Activated CD4-positive, CD25-positive, alpha-beta regulatory T cell (primary cell): Measurements from ENCODE around the gene MYLK.

Source experiments
- DNase-seq, 4 experiments: peaks; one replicate each; lab custom pipeline; 2025; lab: John Stamatoyannopoulos, UW

MYLK gene

DNA sequence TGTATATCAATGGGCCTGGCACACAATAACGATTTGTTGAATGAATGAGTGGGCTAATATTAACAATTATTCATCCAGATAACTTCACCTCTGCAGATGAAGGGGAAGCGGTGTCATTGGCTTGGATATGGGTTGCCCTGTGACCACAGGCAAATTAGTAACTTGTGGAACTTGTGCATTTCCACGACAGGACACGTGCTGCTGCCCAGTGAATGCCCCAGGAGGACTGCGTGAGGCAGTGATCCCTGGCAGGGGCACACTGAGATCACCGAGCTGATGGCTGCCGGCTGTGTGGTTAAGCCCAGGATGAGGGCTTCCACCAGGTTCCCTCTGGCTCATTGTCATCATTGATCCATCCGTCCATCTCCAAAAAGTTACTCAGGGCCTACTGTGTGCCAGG lies 215.2 kb downstream of the MYLK start:
- DNase-seq: no peak

GRCh38 chr3:123667784-123668183 lies 216.3 kb downstream of the MYLK start:
- DNase-seq: no peak

DNA sequence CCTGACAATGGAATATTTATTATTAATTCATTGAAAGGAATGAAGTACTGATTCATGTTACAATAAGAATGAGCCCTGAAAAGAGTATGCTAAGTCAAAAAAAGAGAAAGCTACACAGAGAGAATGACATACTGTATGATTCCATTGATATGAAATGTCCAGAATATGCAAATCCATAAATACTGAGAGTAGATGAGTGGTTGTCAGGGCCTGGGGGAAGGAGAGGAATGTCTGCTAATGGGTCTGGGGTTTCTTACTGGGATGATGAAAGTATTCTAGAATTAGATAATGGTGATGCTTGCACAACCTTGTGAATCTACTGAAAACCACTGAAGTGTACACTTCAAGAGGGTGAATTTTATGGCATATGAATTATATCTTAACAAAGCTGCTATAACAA lies 219.4 kb downstream of the MYLK start:
- DNase-seq: no peak

GRCh38 chr3:123663977-123664376 lies 220.2 kb downstream of the MYLK start:
- no peak for DNase-seq

DNA sequence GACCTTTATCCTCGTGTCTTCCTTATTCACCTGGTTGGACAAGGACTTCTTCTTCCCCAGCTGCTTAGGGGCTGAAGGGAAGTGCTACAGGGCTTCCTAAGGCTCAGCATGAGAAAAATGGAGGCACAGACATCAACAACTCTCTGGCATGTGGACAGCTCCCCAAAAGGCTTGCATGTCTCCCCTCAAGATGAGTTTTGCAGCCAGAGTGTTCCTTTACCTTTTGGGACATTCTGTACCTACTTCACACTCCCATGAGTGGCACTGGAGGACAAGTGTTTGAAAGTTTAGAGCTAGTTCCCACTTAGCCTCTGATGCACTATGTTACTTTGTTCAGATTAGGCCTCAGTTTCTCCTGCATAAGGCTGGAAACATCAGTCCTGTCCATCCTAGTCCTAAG lies 222.2 kb downstream of the MYLK start:
- DNase-seq: no peak

GRCh38 chr3:123660900-123661299 lies 223.2 kb downstream of the MYLK start:
- DNase-seq: no peak

GRCh38 chr3:123660141-123660675 lies 223.9 kb downstream of the MYLK start:
- no peak for DNase-seq

GRCh38 chr3:123658852-123659206 lies 225.3 kb downstream of the MYLK start:
- DNase-seq: no peak

GRCh38 chr3:123658118-123658851 lies 225.8 kb downstream of the MYLK start:
- no peak for DNase-seq

DNA sequence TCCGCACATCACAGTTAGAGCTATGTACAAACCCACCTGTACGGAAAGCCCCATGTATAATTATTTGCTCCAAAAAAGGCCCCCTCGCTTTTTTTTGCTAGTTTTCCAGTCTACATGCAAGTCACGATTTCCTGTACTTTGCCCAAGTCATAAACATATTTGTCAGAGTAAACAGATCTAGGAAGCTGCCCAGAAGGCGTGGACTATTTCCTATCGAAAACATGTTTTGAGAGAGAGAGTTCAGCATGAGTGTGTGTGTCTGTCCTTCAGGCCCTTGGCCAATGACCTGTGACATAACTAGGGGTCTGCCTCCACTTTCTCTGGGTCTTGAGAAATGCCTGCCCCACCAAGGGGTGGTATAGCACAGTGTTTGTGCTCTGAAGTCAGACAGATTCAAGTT lies 226.6 kb downstream of the MYLK start:
- no peak for DNase-seq

- DNase-seq: no peak
Observed at GRCh38 chr3:123657111-123657510, 227.0 kb downstream of the MYLK start.

GRCh38 chr3:123656691-123657090 lies 227.4 kb downstream of the MYLK start:
- no peak for DNase-seq

- DNase-seq: no peak
Observed at GRCh38 chr3:123656274-123656673, 227.9 kb downstream of the MYLK start.

- DNase-seq: no peak
Observed at GRCh38 chr3:123655400-123655799, 228.7 kb downstream of the MYLK start.

DNA sequence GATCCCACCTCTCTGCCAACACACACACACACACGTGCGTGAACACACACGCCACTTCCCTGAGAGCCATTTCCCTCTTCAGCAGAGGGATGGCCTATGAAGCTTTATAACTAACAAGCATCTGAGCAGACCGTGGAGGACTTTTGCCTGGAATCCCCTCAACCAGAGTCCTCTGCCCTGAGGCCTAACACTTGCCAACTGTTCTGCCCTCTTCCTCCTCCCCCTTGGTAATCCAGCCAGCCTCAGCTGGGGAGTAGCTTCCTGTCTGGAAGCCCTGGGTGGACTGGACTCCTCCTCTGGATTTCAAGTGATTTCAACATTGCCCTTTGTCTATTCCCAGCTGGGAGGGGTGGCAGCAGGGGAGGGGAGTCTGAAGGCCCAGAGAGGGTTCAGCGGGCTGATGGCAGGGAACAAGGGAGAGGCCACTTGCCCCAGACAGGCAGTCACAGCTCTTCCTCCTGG lies 230.9 kb downstream of the MYLK start:
- DNase-seq: no peak

- no peak for DNase-seq
Observed at GRCh38 chr3:123652342-123652984, 231.7 kb downstream of the MYLK start.

GRCh38 chr3:123651449-123652341 lies 232.4 kb downstream of the MYLK start:
- DNase-seq: no peak

- no peak for DNase-seq
Observed at GRCh38 chr3:123650101-123650500, 234.0 kb downstream of the MYLK start.

DNA sequence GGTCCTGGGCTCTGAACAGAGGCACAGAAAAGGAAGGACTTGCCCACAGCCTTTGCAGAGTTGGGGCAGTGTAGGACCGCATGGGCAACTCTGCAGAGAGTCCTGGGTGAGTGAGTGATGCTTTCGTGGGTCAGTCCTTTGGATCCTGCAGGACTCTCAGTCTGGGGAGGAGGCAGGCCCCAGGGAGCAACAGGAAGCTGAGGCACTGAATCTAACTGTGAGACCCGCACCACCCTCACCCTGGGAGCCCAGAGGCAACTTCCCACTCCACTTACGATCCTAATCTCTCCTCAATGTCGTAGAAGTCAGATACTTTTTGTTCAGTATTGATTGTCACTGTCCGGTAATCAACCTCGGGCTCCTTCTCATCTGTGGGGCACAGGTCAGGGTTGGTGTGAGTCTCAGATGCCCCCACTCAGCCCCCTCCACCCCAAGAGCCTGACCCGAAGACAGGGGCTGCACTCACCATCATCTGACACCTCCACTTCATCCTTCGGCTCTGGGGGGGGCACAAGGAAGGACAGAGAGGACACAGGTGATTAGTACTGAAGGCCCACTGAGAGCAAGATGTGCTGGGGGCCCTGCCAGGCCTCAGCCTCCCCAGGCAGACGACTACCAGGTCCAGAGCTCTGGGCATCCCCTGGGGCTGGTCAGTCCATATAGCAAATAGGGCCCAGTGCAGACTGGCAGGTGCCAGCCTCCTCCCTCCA lies 235.3 kb downstream of the MYLK start:
- no peak for DNase-seq

- DNase-seq: no peak
Observed at GRCh38 chr3:123644358-123644757, 239.8 kb downstream of the MYLK start.

DNA sequence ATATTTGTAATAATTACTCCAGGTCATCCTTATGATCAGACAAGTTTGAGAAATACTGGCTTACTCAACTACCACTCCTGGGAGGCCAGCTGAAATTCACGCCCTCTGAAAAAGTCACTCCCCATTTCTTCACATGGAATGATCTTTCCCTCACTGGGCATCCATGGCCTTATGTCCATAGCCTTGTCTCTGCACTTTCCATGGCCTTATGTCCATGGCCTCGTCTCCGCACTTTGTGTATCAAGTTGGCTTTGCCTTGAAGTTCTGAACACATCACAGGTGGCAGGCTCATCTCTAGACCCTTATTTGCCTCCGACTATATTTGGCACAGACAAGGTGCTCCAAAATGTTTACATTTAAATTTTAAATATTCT lies 241.2 kb downstream of the MYLK start:
- no peak for DNase-seq
